Thyroid gland (tissue), 4 donors: ENCODE measurements around the gene ACTL7B.

Experiments used
- POLR2A ChIP-seq, 2 donors: fragments of 450-650 bp; IDR thresholded peaks; one replicate each; pipeline ENCODE4 v1.6.1; 2017; ENCODE audit warnings: antibody characterized with exemption in 2 of 2, mild to moderate bottlenecking in 2 of 2, moderate library complexity in 1 of 2
- TF ChIP-seq, protein P1 (sequence below), 6 experiments: fragments of 200-600 bp in 3 of 6; fragments of 450-650 bp in 3 of 6; sonication (generic) in 3 of 6; IDR thresholded peaks; one replicate each; pipeline ENCODE4 v1.5.1; 2016 to 2019; ENCODE audit warnings: antibody characterized with exemption in 6 of 6, mild to moderate bottlenecking in 2 of 6, inconsistent platforms in 1 of 6, moderate library complexity in 1 of 6

DNA sequence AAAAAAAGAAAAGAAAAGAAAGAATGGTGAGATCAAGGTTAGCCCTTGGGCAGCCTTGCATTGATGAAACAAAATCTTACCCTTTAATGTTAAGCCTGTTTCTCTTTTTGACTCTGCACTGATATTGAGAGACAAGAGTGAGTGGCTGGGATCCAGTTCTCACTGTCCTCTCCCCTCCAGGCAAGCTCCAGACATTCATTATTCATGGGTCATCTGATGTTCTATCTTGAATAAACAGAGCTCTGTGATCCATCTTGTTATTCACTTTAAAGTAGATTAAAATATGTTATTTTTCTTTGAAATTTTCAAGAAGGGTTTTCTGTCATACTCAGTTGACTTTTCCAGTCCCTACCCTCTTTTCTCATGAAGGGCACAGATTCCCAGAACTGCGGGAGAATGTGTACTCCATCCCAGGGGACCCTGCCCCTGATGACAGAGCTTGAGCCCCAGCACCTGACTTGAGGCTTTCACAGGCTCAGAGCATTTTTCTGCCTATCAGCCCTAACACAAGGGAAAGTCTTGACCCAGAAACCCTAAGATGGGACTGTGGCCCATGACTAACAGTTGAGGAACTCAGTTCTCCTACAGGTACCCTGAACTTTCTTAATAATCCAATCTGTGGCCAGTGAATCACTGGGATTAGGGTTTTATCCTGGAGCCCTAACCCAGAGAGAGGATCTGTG lies 24.1 kb downstream of the ACTL7B start:
- TF ChIP-seq, protein P1, sequence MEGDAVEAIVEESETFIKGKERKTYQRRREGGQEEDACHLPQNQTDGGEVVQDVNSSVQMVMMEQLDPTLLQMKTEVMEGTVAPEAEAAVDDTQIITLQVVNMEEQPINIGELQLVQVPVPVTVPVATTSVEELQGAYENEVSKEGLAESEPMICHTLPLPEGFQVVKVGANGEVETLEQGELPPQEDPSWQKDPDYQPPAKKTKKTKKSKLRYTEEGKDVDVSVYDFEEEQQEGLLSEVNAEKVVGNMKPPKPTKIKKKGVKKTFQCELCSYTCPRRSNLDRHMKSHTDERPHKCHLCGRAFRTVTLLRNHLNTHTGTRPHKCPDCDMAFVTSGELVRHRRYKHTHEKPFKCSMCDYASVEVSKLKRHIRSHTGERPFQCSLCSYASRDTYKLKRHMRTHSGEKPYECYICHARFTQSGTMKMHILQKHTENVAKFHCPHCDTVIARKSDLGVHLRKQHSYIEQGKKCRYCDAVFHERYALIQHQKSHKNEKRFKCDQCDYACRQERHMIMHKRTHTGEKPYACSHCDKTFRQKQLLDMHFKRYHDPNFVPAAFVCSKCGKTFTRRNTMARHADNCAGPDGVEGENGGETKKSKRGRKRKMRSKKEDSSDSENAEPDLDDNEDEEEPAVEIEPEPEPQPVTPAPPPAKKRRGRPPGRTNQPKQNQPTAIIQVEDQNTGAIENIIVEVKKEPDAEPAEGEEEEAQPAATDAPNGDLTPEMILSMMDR (IDR thresholded peaks at IDR 0.05), result no peak
- TF ChIP-seq POLR2A (IDR thresholded peaks at IDR 0.05), result no peak
